Panc1 (cell line): ENCODE results near the gene MEF2A.

Source experiments
- CTCF ChIP-seq: fragments of 450-650 bp; IDR thresholded peaks from 2 replicates; pipeline ENCODE4 v1.5.1; 2017; ENCODE audit warnings: mild to moderate bottlenecking
- POLR2AphosphoS5 ChIP-seq: IDR thresholded peaks from 2 replicates; pipeline ENCODE4 v1.6.1; 2012; ENCODE audit warnings: mild to moderate bottlenecking, low read depth, low read length, moderate library complexity
- REST ChIP-seq, 2 experiments: IDR thresholded peaks; 2 replicates each; pipeline ENCODE4 v1.6.1; 2011 to 2012; ENCODE audit warnings: low read depth in 2 of 2, control low read depth in 1 of 2, low read length in 1 of 2, mild to moderate bottlenecking in 1 of 2, moderate library complexity in 1 of 2; ENCODE audit not compliant: insufficient read depth in 1 of 2
- SIN3A ChIP-seq: IDR thresholded peaks from 2 replicates; pipeline ENCODE4 v1.6.1; 2012; ENCODE audit warnings: low read depth, mild to moderate bottlenecking, low read length, moderate library complexity, borderline replicate concordance; ENCODE audit not compliant: insufficient read depth
- TCF7L2 ChIP-seq: IDR thresholded peaks from 2 replicates; pipeline ENCODE4 v1.6.1; 2011; ENCODE audit warnings: mild to moderate bottlenecking, low read depth, low read length, inconsistent platforms

- TF ChIP-seq CTCF (no peak), POLR2AphosphoS5 (no peak), SIN3A (no peak), REST (IDR thresholded peaks at IDR 0.05; ENCODE audit: insufficient read depth in 1 of 2, low read depth in 2 of 2, low read length in 1 of 2) (no peak), TCF7L2 (no peak)
These were observed 152.6 kb downstream of the MEF2A start for GRCh38 chr15:99718421-99718820.
